NCI-H748 (cell line): ENCODE results near the gene NAAA.
A peak's percentile ranks its signal among the peaks of the same experiment; 100 is the strongest.
"Not testable (repeated sequence)": the region's sequence is repeated elsewhere in the genome, so short reads cannot be mapped to it uniquely, and the experiment has no call there.

Experiments used
- DNase-seq: peaks from one replicate; lab custom pipeline; 2025; ENCODE audit not compliant: unreplicated experiment; lab: John Stamatoyannopoulos, UW

Gene NAAA

DNA sequence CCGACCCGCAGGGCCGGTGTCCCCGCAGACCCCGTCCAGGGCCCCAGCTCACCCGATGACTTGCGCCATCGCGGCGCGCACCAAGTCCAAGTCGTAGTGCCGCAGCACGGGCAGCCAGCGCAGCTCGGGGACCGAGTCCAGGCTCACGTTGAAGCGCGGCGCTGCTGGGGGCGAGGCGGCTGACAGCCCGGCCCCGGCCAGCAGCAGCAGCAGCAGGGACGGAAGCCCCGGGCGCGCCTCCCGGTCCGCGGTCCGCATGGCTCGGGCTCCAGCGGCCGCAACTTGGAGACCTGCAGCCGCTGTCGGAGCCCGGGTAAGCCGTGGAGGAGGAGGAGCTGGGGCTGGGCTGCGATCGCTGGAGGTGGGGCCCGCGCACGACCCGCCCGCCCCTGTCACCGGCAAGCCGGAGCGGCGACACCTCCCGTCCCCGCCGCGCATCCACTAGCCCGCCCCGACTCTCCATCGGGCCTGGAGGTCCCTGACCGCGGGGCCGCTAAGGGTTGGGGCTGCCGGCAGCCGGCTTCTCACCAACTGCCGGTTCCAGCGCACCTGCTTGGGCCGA lies at the start of gene NAAA:
NAAA (minus strand) TSS at position 322 of the 562 bp plus-strand sequence; CDS start at position 258, 64 bp downstream.
- DNase-seq, result peak; percentile 77

DNA sequence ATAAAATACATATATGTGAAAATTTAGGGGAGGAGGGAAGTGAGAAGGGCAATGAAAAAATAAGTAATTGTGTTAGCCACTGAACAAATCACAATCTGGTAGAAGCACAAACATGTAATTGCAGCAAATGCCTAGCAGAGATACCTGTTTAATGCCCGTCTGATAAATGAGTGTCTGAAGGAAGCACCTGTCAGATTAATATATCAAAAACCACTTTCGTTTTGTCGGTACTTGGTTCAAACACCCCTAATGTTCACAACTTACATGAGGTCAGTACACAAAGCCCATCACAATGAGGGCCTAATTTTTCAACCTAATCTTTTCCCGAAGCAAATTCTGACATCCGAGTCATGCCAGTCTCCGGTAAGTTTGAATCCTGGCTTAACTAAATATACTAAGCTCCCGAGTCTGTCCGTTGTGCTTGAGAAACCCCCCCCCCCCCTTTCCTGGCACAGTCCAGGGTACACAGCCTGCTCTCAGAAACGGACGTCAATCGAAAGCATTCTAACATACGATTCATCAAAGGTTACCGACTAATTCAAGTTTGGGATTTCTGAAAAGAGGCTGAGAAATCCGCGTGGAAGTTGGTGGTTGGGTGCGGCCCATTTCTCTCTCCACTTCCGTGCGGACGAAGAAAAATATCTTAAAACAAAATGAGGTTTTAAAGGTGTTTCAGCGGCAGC lies 49.2 kb upstream of the NAAA start:
- peak; percentile 23 for DNase-seq

DNA sequence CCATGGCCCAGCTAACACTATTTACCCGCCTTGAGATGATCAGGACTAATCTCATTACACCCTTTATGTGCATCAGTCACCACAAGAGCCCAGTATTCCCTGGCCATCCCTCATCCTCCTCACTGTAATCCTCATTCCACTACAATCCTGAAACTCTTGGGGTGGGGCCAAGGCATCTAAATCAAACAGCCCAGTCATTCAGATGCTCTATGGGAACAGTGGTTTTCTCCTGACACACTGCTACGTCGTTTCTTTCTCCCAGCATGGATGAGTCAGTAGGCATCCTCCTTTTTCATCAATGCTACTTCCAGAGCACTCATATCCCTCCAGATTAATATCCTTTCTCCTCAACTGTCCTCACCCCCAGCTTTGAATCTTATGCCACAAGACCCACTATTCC lies 44.3 kb upstream of the NAAA start:
- DNase-seq, result no peak

DNA sequence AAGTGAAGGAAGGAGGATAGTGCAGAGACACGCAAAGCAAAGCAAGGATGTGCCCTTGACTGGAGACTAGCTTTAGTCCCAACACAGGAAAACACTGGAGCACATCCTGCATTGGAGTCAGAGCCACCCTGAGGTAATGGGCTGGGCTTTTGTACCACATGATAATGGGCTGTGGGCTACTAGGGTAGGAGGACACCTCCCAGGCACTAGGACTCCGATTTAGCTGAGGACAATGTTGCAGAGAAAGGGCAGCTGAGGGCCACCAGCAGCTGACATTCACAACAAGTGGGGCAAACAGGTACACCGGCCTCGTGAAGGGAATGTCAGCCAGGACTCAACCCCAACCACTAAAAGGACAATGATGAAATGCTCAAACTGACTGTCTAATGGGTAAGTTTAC lies 39.8 kb upstream of the NAAA start:
- DNase-seq, result no peak

DNA sequence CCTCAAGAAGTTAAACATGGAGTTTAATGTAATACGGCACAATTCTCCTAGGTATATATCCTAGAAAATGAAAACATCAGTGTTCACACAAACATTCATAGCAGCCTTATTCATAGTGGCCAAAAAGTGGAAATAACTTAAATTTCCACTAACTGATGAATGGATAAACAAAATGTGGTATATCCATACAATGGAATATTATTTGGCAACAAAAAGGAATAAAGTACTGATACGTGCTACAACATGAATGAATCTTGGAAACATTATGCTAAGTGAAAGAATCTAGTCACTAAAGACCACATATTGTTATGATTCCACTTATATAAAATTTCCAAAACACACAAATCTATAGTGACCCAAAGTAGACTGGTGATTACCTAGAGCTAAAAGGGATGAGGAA lies 35.4 kb upstream of the NAAA start:
- DNase-seq, result no peak

DNA sequence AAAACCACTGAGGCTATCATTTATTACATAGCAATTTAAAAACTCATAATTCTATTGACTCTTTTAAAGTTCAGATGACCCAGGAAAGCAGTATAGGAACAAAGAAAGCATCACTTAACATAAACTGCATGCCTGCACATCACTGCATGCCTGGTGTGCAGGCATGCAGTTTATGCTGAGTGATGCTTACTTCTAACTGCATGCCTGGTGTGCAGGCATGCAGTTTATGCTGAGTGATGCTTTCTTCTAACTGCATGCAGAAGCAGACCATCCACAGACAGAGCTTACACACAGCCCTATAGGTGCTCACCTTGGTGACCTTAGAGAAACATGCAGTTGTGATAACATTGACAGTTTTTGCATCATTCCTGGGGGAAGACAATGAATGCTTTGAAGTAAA lies 33.0 kb upstream of the NAAA start:
- no peak for DNase-seq

DNA sequence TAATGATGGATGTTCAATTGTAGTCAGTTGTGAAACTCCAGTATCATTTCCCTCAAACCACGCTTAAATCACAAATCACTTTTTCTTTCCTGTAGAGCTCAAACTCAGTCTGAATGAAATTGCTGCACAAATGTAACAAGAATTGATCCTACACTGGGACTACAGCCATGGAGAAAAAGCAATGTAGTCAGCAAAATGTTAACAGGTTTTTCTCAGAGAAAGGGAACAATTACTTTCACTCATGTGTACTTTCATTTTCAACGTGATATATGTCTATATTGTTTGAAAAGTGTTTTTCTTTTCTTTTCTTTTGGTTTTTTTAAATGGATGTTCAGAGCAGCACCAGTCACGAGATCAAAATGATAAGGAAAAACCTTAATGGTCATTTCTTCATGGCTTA lies 27.3 kb upstream of the NAAA start:
- no peak for DNase-seq

DNA sequence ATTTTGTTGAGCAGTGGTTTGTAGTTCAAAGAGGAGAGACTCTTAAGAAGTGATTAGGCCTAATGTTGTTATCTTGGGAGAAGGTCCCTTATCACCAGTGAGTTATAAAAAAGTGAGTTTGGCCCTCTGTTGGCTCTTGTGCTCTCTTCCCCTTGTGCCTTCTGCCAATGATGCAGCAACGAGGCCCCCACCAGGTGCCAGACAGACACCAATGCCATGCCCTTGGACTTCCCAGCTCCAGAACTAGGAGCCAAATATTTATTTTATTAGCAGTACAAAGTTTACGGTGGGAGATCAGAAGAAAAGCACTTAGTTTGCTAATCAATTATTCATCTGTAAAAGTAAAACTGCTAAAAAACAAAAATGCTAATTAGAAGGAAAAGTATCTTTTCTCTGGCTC lies 22.7 kb upstream of the NAAA start:
- DNase-seq, result no peak

DNA sequence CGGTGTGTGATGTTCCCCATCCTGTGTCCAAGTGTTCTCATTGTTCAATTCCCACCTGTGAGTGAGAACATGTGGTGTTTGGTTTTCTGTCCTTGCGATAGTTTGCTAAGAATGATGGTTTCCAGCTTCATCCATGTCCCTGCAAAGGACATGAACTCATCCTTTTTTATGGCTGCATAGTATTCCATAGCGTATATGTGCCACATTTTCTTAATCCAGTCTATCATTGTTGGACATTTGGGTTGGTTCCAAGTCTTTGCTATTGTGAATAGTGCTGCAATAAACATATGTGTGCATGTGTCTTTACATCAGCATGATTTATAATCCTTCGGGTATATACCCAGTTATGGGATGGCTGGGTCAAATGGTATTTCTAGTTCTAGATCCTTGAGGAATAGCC lies 21.3 kb upstream of the NAAA start:
- DNase-seq, result not testable (repeated sequence)

DNA sequence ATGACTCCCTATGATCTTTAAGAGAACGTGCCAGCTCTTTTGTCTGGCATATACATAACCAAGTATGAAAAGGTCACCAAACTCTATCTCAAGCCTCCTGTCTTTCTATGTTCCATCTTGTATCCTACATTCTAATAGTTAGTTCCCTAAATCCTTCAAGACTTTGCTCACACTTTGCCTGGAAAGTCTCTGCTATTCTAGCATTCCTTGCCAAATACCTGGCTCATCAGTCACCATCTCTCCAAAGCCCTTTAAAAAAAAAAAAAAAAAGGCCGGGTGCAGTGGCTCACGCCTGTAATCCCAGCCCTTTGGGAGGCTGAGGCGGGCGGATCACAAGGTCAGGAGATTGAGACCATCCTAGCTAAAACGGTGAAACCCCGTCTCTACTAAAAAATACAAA lies 17.7 kb upstream of the NAAA start:
- DNase-seq, result not testable (repeated sequence)

DNA sequence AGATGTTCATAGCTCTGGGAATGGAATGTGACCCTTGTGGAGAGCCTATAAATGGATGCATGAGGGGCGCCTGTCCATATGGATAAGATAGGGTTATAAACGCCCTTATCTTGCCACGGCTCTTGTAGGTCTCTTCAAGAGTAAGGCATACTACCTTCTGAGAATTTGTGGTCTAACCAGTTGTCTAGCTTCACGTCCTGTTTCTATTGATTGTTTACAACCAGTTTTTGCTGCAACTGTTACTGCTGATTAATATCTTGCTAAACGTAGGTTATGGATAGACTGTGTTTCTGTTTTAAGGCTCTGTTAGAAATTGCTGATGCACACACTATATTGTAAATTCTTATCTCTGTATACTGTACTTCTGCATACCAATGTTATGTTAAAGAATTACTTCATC lies 14.0 kb upstream of the NAAA start:
- not testable (repeated sequence) for DNase-seq

DNA sequence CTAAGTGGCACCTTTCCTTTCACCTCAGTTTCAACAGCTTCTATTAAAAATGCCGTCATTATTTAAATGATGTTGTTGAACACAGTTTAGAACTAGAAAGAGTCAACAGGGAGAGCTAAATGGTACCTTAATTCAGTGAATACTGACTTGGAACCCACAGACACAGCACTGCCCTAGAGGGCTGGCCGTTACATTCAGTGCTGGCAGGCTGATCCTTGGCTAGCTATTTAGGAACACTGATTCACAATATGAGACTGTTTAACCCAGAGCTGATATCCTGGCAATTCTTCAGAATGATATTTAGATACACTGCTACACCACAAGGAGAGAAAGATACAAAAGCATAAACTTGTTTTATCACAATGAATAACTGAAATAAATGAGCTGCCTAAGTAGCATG lies 12.7 kb upstream of the NAAA start:
- no peak for DNase-seq

DNA sequence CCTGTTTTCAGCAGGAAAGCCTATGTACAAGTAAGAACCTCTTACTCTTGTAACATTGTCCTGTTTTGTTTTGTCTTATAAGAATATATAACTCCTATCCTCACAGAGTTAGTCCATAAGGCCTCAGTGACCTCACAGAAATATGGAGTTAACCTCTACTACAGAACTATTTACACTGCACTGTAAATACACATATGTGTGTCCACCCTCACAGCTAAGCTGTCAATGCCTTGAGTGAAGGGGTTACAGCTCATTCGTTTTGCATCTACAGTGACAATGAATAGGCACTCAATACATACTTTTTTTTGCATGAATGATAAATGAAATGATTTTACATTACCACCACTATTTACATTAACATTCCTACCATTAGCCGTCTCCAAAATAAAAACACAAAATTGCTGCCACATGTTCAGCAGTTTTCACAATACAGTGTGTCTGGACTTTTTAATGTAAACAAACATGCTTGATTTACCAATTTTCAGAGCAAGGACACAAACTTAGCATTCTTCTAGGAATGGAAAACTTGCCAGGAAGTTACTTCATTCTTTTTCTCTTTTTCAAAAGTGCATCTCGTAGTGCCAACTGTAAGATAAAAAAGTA lies 9.5 kb upstream of the NAAA start:
- no peak for DNase-seq

DNA sequence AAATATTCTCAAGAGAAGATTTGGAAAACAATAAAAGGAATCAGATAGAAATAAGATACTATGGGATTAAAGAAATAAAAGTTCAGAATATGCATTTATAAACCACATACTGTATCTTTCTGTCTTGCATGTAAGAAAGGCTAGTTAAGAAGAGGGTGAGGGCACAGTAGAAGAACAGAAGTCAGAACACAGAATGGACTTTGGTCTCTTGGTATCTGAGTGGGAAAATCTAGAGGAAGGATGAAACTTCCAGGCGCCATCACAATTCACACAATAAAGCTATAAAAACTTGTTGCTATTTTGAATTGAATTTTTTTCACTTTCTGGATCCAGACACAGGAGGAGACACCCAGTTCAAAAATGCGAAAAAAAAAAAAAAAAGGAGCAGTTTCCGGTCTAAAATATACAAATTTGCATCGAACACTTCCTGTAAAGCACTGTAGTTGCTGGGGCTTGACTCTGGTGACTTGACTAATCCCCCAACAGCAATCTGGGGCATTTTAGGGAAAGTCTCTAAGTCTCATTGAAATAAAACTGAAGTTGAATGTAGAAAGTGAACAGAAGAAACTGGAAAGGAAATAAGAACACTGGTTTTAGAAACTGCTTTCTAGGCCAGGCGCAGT lies 8.1 kb upstream of the NAAA start:
- DNase-seq, result no peak

DNA sequence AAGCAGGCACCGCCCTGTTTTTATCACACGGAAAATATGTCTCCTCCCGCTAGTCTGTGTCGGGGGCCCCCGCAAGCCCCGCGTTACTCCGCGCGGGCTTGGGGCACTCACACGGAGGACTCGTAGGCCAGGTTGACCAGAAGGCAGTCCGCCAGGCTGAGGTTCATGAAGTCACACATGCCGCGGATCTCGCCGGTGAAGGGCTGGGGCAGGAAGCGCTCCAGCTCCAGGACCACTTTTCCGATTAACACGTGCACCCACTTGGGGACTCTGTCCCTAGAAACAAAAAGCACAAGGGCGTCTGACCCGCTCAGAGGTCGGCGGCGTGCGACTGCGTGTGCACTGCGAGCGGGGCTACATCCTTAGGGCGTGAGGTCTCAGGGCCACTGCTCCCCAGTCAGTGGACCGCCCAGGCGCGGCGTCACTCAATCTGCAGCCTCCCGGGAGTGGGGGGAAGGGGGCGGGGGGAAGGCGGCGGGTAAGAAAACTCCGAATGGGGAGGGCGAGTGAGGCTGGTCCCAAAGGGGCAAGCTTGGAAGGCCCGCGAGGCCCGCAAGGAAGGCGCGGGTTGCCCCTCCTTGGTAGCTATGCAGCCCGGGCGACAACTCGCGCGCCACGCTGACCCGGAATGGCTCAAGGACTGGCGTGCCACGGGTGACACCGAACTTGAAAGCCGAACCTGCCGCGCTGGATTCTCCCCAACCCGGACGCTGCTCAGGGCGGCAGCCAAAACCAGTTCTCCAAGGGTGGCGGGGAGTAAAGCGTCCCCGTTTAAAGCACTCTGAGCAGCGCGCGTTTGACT lies 722 bp downstream of the NAAA start:
- peak; percentile 67 for DNase-seq

DNA sequence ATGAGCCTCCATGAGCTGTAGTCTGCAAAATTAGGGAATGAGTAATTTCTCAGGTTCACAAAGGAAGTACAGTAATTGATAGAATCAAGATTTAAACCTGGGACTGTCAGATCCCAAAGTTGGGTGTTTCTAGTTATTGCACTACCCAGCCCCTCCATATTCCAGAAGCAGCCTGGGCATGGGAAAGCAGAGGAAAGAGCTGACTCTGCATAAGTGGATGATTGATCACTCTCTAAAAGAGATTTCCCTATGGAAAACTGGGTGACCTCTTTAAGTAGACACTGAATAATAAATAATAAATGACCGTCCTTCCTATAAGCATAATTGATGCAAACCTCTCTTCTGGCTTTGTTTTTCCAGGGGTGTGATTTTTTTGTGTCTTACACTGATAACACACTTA lies 5.2 kb downstream of the NAAA start:
- no peak for DNase-seq

DNA sequence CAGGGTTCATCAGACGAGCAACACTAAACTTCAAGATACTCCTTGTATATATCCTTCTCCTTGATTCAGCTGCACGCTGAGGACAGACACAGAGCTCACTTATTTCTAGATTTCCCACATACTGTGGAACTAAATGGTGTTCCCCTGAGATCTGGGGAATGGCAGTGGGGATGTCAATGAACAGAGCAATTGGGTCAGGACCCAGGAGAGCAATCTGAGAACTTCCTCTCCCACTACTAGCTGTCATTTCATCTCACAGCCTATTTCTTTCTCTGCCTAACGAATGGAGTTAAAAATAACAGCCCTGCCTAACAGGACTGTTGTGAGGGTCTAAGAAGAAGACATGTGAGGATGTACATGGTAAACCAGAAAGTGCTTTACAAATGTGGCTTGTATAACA lies 10.7 kb downstream of the NAAA start:
- no peak for DNase-seq

DNA sequence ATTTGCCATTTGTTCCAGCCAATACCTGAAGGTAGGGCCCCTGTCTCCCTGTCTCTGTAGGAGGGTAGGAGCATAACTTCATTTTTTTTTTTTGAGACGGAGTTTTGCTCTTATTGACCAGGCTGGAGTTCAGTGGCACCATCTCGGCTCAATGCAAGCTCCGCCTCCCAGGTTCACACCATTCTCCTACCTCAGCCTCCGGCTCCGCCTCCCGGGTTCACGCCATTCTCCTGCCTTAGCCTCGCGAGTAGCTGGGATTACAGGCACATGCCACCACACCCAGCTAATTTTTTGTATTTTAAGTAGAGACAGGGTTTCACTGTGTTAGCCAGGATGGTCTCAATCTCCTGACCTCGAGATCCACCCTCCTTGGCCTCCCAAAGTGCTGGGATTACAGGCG lies 15.9 kb downstream of the NAAA start:
- peak; percentile 52 for DNase-seq

DNA sequence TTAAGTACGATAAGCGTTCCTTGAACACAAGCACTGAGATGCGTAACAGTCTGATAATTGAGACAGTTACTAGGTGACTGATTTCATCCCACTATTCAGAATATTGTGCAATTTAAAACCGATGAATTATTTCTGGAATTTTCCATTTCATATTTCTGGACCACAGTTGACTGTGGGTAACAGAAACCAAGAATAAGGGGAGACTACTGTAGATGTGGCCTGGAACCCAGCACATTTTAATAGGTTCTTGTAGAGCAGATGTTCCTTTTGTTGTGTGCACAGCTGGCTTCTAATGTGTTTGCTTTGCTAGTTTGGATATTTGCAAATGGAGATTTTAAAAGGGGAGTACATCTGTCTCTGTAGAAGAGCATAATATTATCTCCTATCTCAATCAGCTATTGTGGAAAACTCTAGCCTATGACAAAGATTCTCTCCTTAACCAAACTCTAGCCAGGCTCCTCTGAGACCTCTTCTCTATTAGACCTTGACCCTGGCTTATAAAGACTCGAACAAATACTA lies 16.4 kb downstream of the NAAA start:
- DNase-seq, result peak; percentile 82

DNA sequence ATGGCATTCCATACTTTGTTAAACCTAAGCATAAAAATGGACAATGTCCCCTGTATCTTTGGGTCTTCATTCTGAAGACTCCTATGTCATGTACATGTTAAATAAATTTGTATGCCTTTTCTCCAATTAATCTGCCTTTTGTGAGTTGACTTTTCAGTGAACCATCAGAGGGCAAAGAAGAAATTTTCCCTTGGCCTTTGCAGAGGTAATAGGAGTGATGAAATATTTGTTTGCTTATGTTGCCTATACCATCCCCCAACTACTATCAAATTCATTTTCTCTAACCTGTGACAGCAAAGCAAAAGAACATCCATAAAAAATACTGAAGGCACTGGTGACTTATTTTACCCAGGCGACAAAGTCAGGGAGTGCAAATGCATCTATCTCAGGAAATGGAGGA lies 18.2 kb downstream of the NAAA start:
- DNase-seq, result no peak

DNA sequence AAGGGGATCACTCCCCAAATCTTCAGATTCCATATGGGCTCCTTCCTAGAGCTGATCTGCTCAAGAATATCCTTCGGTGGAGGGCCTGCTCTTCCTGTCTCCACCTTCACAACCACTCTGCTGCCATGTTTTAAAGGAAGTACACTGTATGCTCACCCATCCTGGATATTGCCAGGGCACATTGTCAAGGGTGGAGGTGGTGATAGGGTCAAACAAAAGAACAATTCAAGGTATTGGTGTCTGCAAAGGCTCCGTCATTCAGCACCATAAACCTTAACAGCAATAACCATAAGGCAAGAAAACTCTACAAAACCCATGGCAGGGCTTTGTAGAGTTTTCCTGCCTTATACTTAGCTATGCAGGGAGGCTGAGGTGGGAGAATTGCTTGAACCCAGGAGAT lies 18.9 kb downstream of the NAAA start:
- DNase-seq, result no peak
